Loucy (cell line): ENCODE measurements around the gene CCL23.

ENCODE experiments used
- CTCF ChIP-seq: fragments of 200-600 bp; sonication (generic); conservative IDR thresholded peaks from 2 replicates; pipeline ENCODE4 v1.5.1; 2014; ENCODE audit warnings: mild to moderate bottlenecking, antibody characterized with exemption, low read length
- EZH2phosphoT487 ChIP-seq: fragments of 200-600 bp; IDR thresholded peaks from 2 replicates; pipeline ENCODE4 v1.6.1; 2018; ENCODE audit warnings: antibody characterized with exemption, mild to moderate bottlenecking, moderate library complexity, borderline replicate concordance

GRCh38 chr17:36049643-36050042, 31.9 kb upstream of the CCL23 start:
- TF ChIP-seq EZH2phosphoT487 (no peak), CTCF (no peak)
